Psoas muscle (tissue), 8 donors: Measurements from ENCODE around the gene CXorf38. TPM values are rescaled to one million over a fixed set of nuclear protein-coding genes. Genes with fewer than 3 reads are reported as not detected.
"Not testable (repeated sequence)": the region's sequence is repeated elsewhere in the genome, so short reads cannot be mapped to it uniquely, and the experiment has no call there.

Source experiments
- ATAC-seq, 4 donors: fragments of 200-7000 bp; cut with Tn5 transposase; one replicate each; pipeline ENCODE4 v1.9.1; 2020; ENCODE audit warnings: moderate library complexity in 3 of 4, mild to moderate bottlenecking in 2 of 4
- DNase-seq, 2 donors: peaks; one replicate each; pipeline ENCODE4 v3.0.0-alpha.2; 2020
- H3K27ac ChIP-seq: fragments of 200-600 bp; one replicate; pipeline ENCODE4 v1.8.0; 2022
- H3K27me3 ChIP-seq, 3 donors: fragments of 200-600 bp in 1 of 3; one replicate each; pipeline versions ENCODE4 v1.6.1 to v1.8.0; 2013 to 2022; ENCODE audit warnings: low read length in 2 of 3, mild to moderate bottlenecking in 2 of 3, moderate library complexity in 1 of 3; ENCODE audit not compliant: insufficient read depth in 3 of 3
- H3K36me3 ChIP-seq, 2 donors: fragments of 200-600 bp in 1 of 2; one replicate each; pipeline versions ENCODE4 v1.6.1 to v1.8.0; 2013 to 2022; ENCODE audit warnings: low read depth in 1 of 2, mild to moderate bottlenecking in 1 of 2, moderate library complexity in 1 of 2; ENCODE audit not compliant: insufficient read depth in 1 of 2
- H3K4me1 ChIP-seq: fragments of 200-600 bp; one replicate; pipeline ENCODE4 v1.8.0; 2022
- H3K4me3 ChIP-seq: fragments of 200-600 bp; one replicate; pipeline ENCODE4 v1.8.0; 2022; ENCODE audit warnings: mild to moderate bottlenecking
- H3K9me3 ChIP-seq: fragments of 200-600 bp; one replicate; pipeline ENCODE4 v1.8.0; 2022
- WGBS, 3 donors: extraction: QIAGEN DNeasy Blood & Tissue Kit; methylation state at CpG; one replicate each; pipeline versions ENCODE4 v1.1.6 to v1.1.7; 2013; 5-methylcytosine and 5-hydroxymethylcytosine counted together
- intact Hi-C, 2 donors: fragments of 100-400 bp; cut with DNase I; formaldehyde crosslinking; loops; one replicate each; pipeline versions ENCODE4 v1.11.0 to v1.14.2; 2022
- polyA plus RNA-seq, 3 donors: library from polyadenylated mRNA; stranded (reverse); fragments of 200-250 nt; gene quantifications; one replicate each; pipeline ENCODE4 v1.2.3, GENCODE V29; 2013
- total RNA-seq, 4 donors: library from RNA; stranded (reverse); fragmentation: NEBNext Ultra II Directional in 2 of 4; extraction: Animal tissue kit (Norgen Biotek cat#: 25700) in 2 of 4; gene quantifications; one replicate each; pipeline versions ENCODE4 v1.2.1 to v1.2.4, GENCODE V29; 2021 to 2023
- TF ChIP-seq, protein P1 (sequence below): fragments of 200-600 bp; IDR thresholded peaks from one replicate; pipeline ENCODE4 v1.8.0; 2022; ENCODE audit warnings: antibody characterized with exemption
- donor health status: healthy with polysubstance abuse.
- donor health status: DM: no; HTN: no; CAD: no; lungs with moderate emphysema.
- donor health status: Bipolar disorder and iron deficiency.
- donor health status: healthy.
- donor health status: DM: yes; HTN: yes; CAD: no.
- donor health status: DM: no; HTN: no; CAD: no.
- donor health status: DM: no; HTN: no; CAD: no.
- donor health status: DM: yes; HTN: yes; CAD: no.

CXorf38 gene
- total and polyA plus RNA-seq, 7 donors: 2.1 to 3.9 (median 3.1) TPM

DNA sequence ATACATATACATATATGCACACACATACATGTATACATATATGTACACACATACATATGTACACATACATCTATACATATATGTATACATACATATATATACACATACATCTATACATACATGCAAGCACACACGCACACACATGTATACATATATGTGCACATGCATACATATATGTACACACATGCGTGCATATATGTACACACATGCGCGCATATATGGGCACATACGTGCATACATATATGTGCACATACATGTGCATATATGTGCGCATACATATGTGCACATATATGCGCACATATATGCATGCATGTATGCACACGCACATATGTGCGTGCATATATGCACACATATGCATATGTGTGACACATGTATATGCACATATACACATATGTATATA is 31.4 kb downstream of the CXorf38 start:
- ATAC-seq: no peak
- TF ChIP-seq, protein P1, sequence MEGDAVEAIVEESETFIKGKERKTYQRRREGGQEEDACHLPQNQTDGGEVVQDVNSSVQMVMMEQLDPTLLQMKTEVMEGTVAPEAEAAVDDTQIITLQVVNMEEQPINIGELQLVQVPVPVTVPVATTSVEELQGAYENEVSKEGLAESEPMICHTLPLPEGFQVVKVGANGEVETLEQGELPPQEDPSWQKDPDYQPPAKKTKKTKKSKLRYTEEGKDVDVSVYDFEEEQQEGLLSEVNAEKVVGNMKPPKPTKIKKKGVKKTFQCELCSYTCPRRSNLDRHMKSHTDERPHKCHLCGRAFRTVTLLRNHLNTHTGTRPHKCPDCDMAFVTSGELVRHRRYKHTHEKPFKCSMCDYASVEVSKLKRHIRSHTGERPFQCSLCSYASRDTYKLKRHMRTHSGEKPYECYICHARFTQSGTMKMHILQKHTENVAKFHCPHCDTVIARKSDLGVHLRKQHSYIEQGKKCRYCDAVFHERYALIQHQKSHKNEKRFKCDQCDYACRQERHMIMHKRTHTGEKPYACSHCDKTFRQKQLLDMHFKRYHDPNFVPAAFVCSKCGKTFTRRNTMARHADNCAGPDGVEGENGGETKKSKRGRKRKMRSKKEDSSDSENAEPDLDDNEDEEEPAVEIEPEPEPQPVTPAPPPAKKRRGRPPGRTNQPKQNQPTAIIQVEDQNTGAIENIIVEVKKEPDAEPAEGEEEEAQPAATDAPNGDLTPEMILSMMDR: no peak
- Histone ChIP-seq H3K27ac (no peak overlapping the region), H3K36me3 (no peaks in the 10 kb centered on the region), H3K4me3 (no peak overlapping the region), H3K27me3 (peaks cover 0 to 20% (median 0%) of the 10 kb centered on the region in 3 donors), H3K9me3 (no peaks in the 10 kb centered on the region), H3K4me1 (no peaks in the 10 kb centered on the region)
- DNase-seq: no peak
- 76 to 84% (median 83%) methylated on average over 9 of the region's 9 CpGs for WGBS, 3 donors
- intact Hi-C loops: no loop called here

DNA sequence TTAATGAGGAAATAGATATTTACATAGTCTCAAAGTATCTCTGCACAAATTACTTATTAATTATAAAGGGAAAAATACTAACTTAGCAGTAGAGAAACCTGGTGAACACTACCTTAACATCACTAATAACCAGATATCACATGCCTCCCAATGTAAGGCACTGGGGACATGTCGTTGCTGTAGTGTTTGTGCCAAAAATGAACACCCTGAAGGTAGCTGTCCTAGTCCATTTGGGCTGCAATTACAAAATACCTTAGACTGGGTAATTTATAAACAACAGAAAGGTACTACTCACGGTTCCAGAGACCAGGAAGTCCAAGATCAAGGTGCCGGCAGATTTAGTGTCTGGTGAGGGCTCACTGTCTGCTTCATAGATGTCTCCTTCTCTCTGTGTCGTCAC is 34.9 kb downstream of the CXorf38 start:
- ATAC-seq: no peak
- 57 to 61% (median 59%) methylated on average over 4 of the region's 4 CpGs for WGBS, 3 donors
- TF ChIP-seq, protein P1: no peak

DNA sequence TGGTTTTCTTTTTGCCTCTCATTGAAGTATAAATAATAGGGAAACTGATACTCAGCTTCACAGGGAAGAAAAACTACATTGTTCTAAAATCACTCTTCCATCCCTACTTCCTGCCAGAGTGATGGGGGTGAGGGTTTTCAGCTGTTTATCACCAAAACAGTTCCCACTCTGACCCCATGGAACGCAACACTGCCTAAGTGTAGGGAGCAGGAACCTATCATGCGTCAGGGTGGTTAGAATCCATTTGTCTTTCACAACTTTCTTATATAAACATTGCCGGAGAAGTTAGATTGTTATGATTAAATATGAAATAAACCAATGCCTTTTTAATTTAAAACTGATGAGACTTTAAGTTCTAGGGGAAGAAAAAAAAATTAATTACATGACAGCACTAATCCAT is 40.0 kb downstream of the CXorf38 start:
- TF ChIP-seq, protein P1: no peak

More for the DNA sequence above, 34.9 kb downstream of the CXorf38 start:
- Histone ChIP-seq H3K4me3 (no peak overlapping the region), H3K36me3 (no peaks in the 10 kb centered on the region), H3K27me3 (peaks cover 0 to 23% (median 0%) of the 10 kb centered on the region in 3 donors), H3K4me1 (no peaks in the 10 kb centered on the region), H3K27ac (no peak overlapping the region), H3K9me3 (no peaks in the 10 kb centered on the region)
- intact Hi-C loops: no loop called here
- no peak for DNase-seq

DNA sequence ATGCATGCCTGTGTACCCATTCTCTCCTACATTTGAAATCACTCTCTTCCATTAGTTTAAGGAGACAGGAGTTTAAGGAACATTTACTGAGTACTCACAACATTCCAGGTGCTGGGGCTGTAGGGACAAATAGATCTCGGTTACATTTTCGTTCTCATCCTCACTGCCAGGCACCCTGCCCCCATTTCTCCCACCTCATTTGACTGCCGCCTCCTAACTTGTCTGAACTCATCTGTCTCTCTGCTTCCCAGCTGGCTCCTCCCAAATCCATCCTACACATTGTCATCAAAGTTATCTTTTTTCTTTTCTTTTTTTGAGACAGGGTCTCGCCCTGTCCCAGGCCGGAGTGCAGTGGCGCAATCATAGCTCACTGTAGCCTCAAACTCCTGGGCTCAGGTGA is 43.9 kb downstream of the CXorf38 start:
- Histone ChIP-seq H3K9me3 (no peaks in the 10 kb centered on the region), H3K4me1 (no peaks in the 10 kb centered on the region), H3K27me3 (peaks cover 0 to 24% (median 0%) of the 10 kb centered on the region in 3 donors), H3K27ac (no peak overlapping the region), H3K36me3 (peaks cover 0 to 53% of the 10 kb centered on the region in 2 donors), H3K4me3 (no peak overlapping the region)
- ATAC-seq (no peak), DNase-seq (no peak)
- intact Hi-C loops: no loop called here
- 84 to 96% (median 94%) methylated on average over 6 of the region's 6 CpGs for WGBS, 3 donors
- TF ChIP-seq, protein P1: no peak

More for the DNA sequence above, 40.0 kb downstream of the CXorf38 start:
- no peak overlapping the region for H3K4me3 ChIP-seq
- DNase-seq (no peak), ATAC-seq (no peak)
- H3K27ac ChIP-seq: no peak overlapping the region
- peaks cover 0 to 24% (median 0%) of the 10 kb centered on the region in 3 donors for H3K27me3 ChIP-seq
- intact Hi-C loops: no loop called here
- WGBS, 3 donors: 86 to 94% (median 94%) methylated on average over 3 of the region's 3 CpGs
- H3K36me3 ChIP-seq: peaks cover 0 to 16% of the 10 kb centered on the region in 2 donors
- H3K4me1 ChIP-seq: no peaks in the 10 kb centered on the region
- H3K9me3 ChIP-seq: no peaks in the 10 kb centered on the region

DNA sequence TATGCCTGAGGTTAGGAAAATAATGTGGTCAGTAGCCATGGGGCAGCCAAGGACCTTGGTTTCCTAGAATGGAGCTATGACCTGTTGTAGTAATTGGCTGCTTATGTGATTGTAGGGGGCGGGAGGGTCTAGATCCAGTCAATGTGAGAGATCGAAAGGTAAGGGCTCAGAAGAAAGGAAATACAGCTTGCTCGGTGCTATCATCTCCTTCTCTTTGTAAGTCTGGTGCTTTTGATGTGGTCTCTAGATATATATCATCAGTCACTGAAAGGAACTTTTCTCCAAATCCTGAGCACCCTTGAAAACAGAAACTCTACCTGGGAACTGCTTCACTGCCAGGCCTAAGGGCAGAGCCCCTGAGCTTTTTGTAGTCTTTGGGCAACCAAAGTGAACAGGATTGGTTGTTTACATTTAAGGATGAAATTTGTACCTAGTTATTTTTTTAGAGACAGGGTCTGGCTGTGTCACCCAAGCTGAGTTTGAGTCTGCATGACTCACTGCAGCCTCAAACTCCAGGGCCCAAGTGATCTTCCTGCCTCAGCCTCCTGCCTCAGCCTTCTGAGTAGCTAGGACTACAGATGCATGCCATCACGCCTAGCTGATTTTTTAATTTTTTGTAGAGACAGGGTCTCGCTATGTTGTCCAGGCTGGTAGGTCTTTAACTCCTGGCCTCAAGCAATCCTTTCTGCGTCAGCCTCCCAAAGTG is 57.6 kb downstream of the CXorf38 start:
- 88 to 96% (median 93%) methylated on average over 6 of the region's 6 CpGs for WGBS, 3 donors
- H3K4me1 ChIP-seq, intact Hi-C loops, ATAC-seq, H3K27ac ChIP-seq, H3K9me3 ChIP-seq, H3K4me3 ChIP-seq, DNase-seq: not testable (repeated sequence)
- H3K36me3 ChIP-seq: peaks cover 2 to 50% of the 10 kb centered on the region in 2 donors
- peaks cover 0 to 25% (median 0%) of the 10 kb centered on the region in 3 donors for H3K27me3 ChIP-seq

DNA sequence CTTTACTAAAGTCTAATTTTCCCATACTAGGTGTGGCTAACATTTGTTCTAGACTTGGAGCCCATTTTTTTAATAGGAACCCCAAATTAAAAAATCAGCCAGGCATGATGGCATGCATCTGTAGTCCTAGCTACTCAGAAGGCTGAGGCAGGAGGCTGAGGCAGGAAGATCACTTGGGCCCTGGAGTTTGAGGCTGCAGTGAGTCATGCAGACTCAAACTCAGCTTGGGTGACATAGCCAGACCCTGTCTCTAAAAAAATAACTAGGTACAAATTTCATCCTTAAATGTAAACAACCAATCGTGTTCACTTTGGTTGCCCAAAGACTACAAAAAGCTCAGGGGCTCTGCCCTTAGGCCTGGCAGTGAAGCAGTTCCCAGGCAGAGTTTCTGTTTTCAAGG is 59.7 kb downstream of the CXorf38 start:
- H3K4me1 ChIP-seq, DNase-seq, H3K27ac ChIP-seq, ATAC-seq, H3K4me3 ChIP-seq, intact Hi-C loops, H3K9me3 ChIP-seq: not testable (repeated sequence)
- WGBS, 3 donors: 74 to 100% (median 75%) methylated on average over 1 of the region's 1 CpG
- Histone ChIP-seq H3K36me3 (peaks cover 2 to 36% of the 10 kb centered on the region in 2 donors), H3K27me3 (peaks cover 0 to 37% (median 0%) of the 10 kb centered on the region in 3 donors)
